HCT116 (cell line): ENCODE data around the gene LYPD4. TPM values are rescaled to one million over a fixed set of nuclear protein-coding genes. Genes with fewer than 3 reads are reported as not detected.

Experiments used
- ATAC-seq: fragments of 200-7000 bp; cut with Tn5 transposase; 2 replicates; pipeline ENCODE4 v1.9.1; 2020; ENCODE audit warnings: mild to moderate bottlenecking, moderate library complexity
- BruUV-seq: library from RNA; stranded (reverse); fragments of 400-500 nt; replicated peaks from 2 replicates; lab custom pipeline; 2021; lab: Mats Ljungman, UMichigan
- CTCF ChIA-PET: fragments of 300-600 bp; sonication (Branson Sonifier 250); formaldehyde crosslinking; loops from one replicate; lab custom pipeline; 2021; ENCODE audit warnings: antibody characterized with exemption; lab: Charles Lee
- POLR2A ChIA-PET: fragments of 300-600, 350-600 bp; sonication (Branson Sonifier 250); formaldehyde crosslinking; loops from one replicate; lab custom pipeline; 2021; ENCODE audit warnings: antibody characterized with exemption; lab: Charles Lee
- RAD21 ChIA-PET, 2 experiments: fragments of 300-600 bp; sonication (Branson Sonifier 250); formaldehyde crosslinking; loops; one replicate each; lab custom pipeline; 2023; ENCODE audit warnings: low total read pairs in 2 of 2; ENCODE audit not compliant: uncharacterized antibody in 2 of 2, unreplicated experiment in 2 of 2, low non-redundant PET in 1 of 2; lab: Charles Lee
- DNase-seq: peaks from one replicate; pipeline ENCODE4 v3.0.0-alpha.2; 2010; ENCODE audit warnings: low read depth, low spot score
- H2AFZ ChIP-seq: fragments of 200-600 bp; shearing (Covaris generic), sonication (generic); 2 replicates; pipeline ENCODE4 v1.6.1; 2017; ENCODE audit warnings: low read depth, mixed run types, mixed read lengths, antibody characterized with exemption, low read length; ENCODE audit not compliant: poor library complexity, severe bottlenecking
- H3K27ac ChIP-seq: 2 replicates; pipeline ENCODE4 v1.5.1; 2012; ENCODE audit warnings: low read depth, low read length
- H3K27me3 ChIP-seq: fragments of 200-600 bp; sonication (generic); 2 replicates; pipeline ENCODE4 v1.6.1; 2016; ENCODE audit warnings: mixed run types, low read length, mixed read lengths; ENCODE audit not compliant: insufficient read depth
- H3K36me3 ChIP-seq, 2 experiments: fragments of 200-500 bp in 1 of 2; fragments of 200-600 bp in 1 of 2; sonication (Bioruptor generic) in 1 of 2; sonication (generic) in 1 of 2; 2 replicates each; pipeline versions ENCODE4 v1.5.1 to v1.6.1; 2014 to 2016; ENCODE audit warnings: low read length in 2 of 2, inconsistent platforms in 1 of 2, mixed read lengths in 1 of 2, mixed run types in 1 of 2; ENCODE audit not compliant: insufficient read depth in 2 of 2, control insufficient read depth in 1 of 2
- H3K4me1 ChIP-seq, 2 experiments: fragments of 200-600 bp in 1 of 2; sonication (generic) in 1 of 2; 2 replicates each; pipeline versions ENCODE4 v1.5.1 to v1.6.1; 2012 to 2017; ENCODE audit warnings: low read length in 2 of 2, inconsistent platforms in 1 of 2, mild to moderate bottlenecking in 1 of 2, mixed read lengths in 1 of 2, mixed run types in 1 of 2, moderate library complexity in 1 of 2; ENCODE audit not compliant: insufficient read depth in 2 of 2, control insufficient read depth in 1 of 2
- H3K4me2 ChIP-seq: fragments of 200-600 bp; sonication (generic); 2 replicates; pipeline ENCODE4 v1.6.1; 2017; ENCODE audit warnings: mixed run types, low read length, mixed read lengths
- H3K4me3 ChIP-seq, 2 experiments: fragments of 200-600 bp in 1 of 2; sonication (generic) in 1 of 2; replicated peaks in 1 of 2; 2 replicates each; pipeline ENCODE4 v1.5.1; 2011 to 2016; ENCODE audit warnings: low read length in 2 of 2, control low read depth in 1 of 2, low read depth in 1 of 2, mild to moderate bottlenecking in 1 of 2, mixed read lengths in 1 of 2, mixed run types in 1 of 2
- H3K79me2 ChIP-seq: fragments of 200-600 bp; sonication (generic); 2 replicates; pipeline ENCODE4 v1.6.1; 2017; ENCODE audit warnings: mild to moderate bottlenecking, mixed run types, low read length, moderate library complexity, mixed read lengths; ENCODE audit not compliant: insufficient read depth
- H3K9ac ChIP-seq: fragments of 200-600 bp; sonication (generic); 2 replicates; pipeline ENCODE4 v1.6.1; 2016; ENCODE audit warnings: low read length, mixed read lengths
- H3K9me2 ChIP-seq: fragments of 200-600 bp; sonication (generic), shearing (Covaris generic); 2 replicates; pipeline ENCODE4 v1.6.1; 2017; ENCODE audit warnings: mixed run types, mild to moderate bottlenecking, moderate library complexity; ENCODE audit not compliant: insufficient read depth
- H3K9me3 ChIP-seq, 2 experiments: fragments of 200-500 bp in 1 of 2; fragments of 200-600 bp in 1 of 2; sonication (Bioruptor generic) in 1 of 2; sonication (generic) in 1 of 2; 2 replicates each; pipeline ENCODE4 v1.6.1; 2014 to 2017; ENCODE audit warnings: low read length in 2 of 2, mixed read lengths in 2 of 2, inconsistent platforms in 1 of 2, low read depth in 1 of 2, mild to moderate bottlenecking in 1 of 2, mixed run types in 1 of 2, moderate library complexity in 1 of 2; ENCODE audit not compliant: control insufficient read depth in 1 of 2, insufficient read depth in 1 of 2
- H4K20me1 ChIP-seq: fragments of 200-600 bp; sonication (generic), shearing (Covaris generic); 2 replicates; pipeline ENCODE4 v1.6.1; 2017; ENCODE audit warnings: mixed run types, mild to moderate bottlenecking, moderate library complexity; ENCODE audit not compliant: insufficient read depth
- ATF3 ChIP-seq: IDR thresholded peaks from 2 replicates; pipeline ENCODE4 v1.6.1; 2012
- CBX3 ChIP-seq: IDR thresholded peaks from 2 replicates; pipeline ENCODE4 v1.6.1; 2012; ENCODE audit warnings: low read depth
- CEBPB ChIP-seq: IDR thresholded peaks from 2 replicates; pipeline ENCODE4 v1.6.1; 2012; ENCODE audit warnings: low read depth
- EGR1 ChIP-seq: IDR thresholded peaks from 2 replicates; pipeline ENCODE4 v1.6.1; 2012; ENCODE audit warnings: low read depth
- ELF1 ChIP-seq: IDR thresholded peaks from 2 replicates; pipeline ENCODE4 v1.6.1; 2012; ENCODE audit warnings: low read depth, borderline replicate concordance
- EZH2 ChIP-seq: fragments of 200-600 bp; sonication (generic); IDR thresholded peaks from 2 replicates; pipeline ENCODE4 v1.6.1; 2017; ENCODE audit warnings: antibody characterized with exemption, mixed run types
- EZH2phosphoT487 ChIP-seq: fragments of 200-600 bp; IDR thresholded peaks from 2 replicates; pipeline ENCODE4 v1.6.1; 2018; ENCODE audit warnings: antibody characterized with exemption, borderline replicate concordance
- MAX ChIP-seq: IDR thresholded peaks from 2 replicates; pipeline ENCODE4 v1.6.1; 2012
- POLR2AphosphoS5 ChIP-seq: IDR thresholded peaks from 2 replicates; pipeline ENCODE4 v1.6.1; 2011; ENCODE audit warnings: mild to moderate bottlenecking, low read depth, low read length, moderate library complexity
- RAD21 ChIP-seq: IDR thresholded peaks from 2 replicates; pipeline ENCODE4 v1.6.1; 2012; ENCODE audit warnings: low read depth, mild to moderate bottlenecking
- SIN3A ChIP-seq: IDR thresholded peaks from 2 replicates; pipeline ENCODE4 v1.6.1; 2012; ENCODE audit warnings: low read depth
- SP1 ChIP-seq: IDR thresholded peaks from 2 replicates; pipeline ENCODE4 v1.6.1; 2012; ENCODE audit warnings: low read depth
- YY1 ChIP-seq: IDR thresholded peaks from 2 replicates; pipeline ENCODE4 v1.6.1; 2011; ENCODE audit warnings: low read length, low read depth, moderate library complexity, mild to moderate bottlenecking; ENCODE audit not compliant: insufficient replicate concordance; ENCODE audit errors: extremely low read depth
- ZBTB33 ChIP-seq: IDR thresholded peaks from 2 replicates; pipeline ENCODE4 v1.6.1; 2011; ENCODE audit warnings: mild to moderate bottlenecking, low read length, moderate library complexity; ENCODE audit not compliant: insufficient replicate concordance; ENCODE audit errors: extremely low read depth
- ZFX ChIP-seq: fragments of 450-650 bp; IDR thresholded peaks from 2 replicates; pipeline ENCODE4 v1.6.1; 2017
- ZNF274 ChIP-seq: fragments of 200-500 bp; sonication (Bioruptor generic); IDR thresholded peaks from 2 replicates; pipeline ENCODE4 v1.6.1; 2014; ENCODE audit warnings: mild to moderate bottlenecking, low read depth, low read length, inconsistent platforms
- intact Hi-C: fragments of 100-400 bp; cut with micrococcal nuclease; formaldehyde crosslinking; loops from 2 replicates; pipeline ENCODE4 v1.10.0; 2022
- total RNA-seq: library from RNA; stranded (reverse); gene quantifications from one replicate; pipeline ENCODE4 v1.2.1, GENCODE V29; 2021; ENCODE audit not compliant: unreplicated experiment

LYPD4 gene
- total RNA-seq, 1 experiment from 2014 or later = not detected

- Histone ChIP-seq H2AFZ (no peak overlapping the region), H3K9me3 (no peaks in the 10 kb centered on the region), H3K79me2 (no peaks in the 10 kb centered on the region), H3K4me2 (no peak overlapping the region), H3K36me3 (no peaks in the 10 kb centered on the region), H4K20me1 (no peaks in the 10 kb centered on the region), H3K9me2 (no peaks in the 10 kb centered on the region), H3K4me3 (no peak overlapping the region), H3K4me1 (no peaks in the 10 kb centered on the region), H3K27ac (no peak overlapping the region), H3K9ac (no peak overlapping the region), H3K27me3 (peaks cover 4% of the 10 kb centered on the region; the same call in 1 of the 2 replicates)
- intact Hi-C loops = no loop called here
- no peak for ATAC-seq
- ChIA-PET CTCF (no interaction called here), POLR2A (no interaction called here), RAD21 (no interaction called here)
- TF ChIP-seq ATF3 (no peak), SP1 (no peak), MAX (no peak), CEBPB (no peak), ZFX (no peak), EZH2 (no peak), EGR1 (no peak), YY1 (no peak), RAD21 (no peak), SIN3A (no peak), ZNF274 (no peak), EZH2phosphoT487 (no peak), CBX3 (no peak), ELF1 (no peak), ZBTB33 (no peak), POLR2AphosphoS5 (no peak)
- no peak for DNase-seq
- no TSS peak for BruUV-seq
Observed at GRCh38 chr19:41815301-41815700, 29.2 kb downstream of the LYPD4 start.
